Transverse colon (tissue), 4 donors: ENCODE results near the gene CLEC3B.

Experiments
- POLR2AphosphoS5 ChIP-seq, 3 donors: sonication (generic); formaldehyde crosslinking; IDR thresholded peaks; one replicate each; pipeline ENCODE4 v1.6.1; 2016; ENCODE audit warnings: antibody characterized with exemption in 3 of 3
- TF ChIP-seq, protein P1 (sequence below), 5 experiments: fragments of 200-600 bp in 3 of 5; fragments of 450-650 bp in 2 of 5; sonication (generic) in 3 of 5; IDR thresholded peaks; 1 replicate in 2 of 5; 2 replicates in 3 of 5; pipeline ENCODE4 v1.5.1; 2016 to 2017; ENCODE audit warnings: antibody characterized with exemption in 5 of 5, inconsistent platforms in 3 of 5, mild to moderate bottlenecking in 2 of 5, moderate library complexity in 1 of 5

DNA sequence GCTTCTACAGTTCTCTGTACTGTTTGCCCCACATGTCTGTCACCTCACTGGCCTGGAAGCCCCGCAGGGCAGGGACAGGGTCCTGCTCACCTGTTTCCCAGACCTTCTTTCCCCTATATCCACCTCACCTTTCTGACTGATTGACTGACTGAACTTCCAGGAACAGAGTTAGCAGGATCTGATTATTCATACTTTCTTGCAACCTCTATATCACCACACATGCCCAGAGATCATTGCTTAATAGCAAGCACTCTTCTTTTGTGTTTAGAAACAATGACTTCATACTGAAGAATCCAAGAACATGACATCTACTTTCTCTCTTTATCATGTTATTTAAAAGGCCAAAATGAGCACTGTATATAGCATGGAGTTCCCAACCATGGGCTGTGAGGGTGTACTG, 18.0 kb upstream of the CLEC3B start:
- TF ChIP-seq, protein P1, sequence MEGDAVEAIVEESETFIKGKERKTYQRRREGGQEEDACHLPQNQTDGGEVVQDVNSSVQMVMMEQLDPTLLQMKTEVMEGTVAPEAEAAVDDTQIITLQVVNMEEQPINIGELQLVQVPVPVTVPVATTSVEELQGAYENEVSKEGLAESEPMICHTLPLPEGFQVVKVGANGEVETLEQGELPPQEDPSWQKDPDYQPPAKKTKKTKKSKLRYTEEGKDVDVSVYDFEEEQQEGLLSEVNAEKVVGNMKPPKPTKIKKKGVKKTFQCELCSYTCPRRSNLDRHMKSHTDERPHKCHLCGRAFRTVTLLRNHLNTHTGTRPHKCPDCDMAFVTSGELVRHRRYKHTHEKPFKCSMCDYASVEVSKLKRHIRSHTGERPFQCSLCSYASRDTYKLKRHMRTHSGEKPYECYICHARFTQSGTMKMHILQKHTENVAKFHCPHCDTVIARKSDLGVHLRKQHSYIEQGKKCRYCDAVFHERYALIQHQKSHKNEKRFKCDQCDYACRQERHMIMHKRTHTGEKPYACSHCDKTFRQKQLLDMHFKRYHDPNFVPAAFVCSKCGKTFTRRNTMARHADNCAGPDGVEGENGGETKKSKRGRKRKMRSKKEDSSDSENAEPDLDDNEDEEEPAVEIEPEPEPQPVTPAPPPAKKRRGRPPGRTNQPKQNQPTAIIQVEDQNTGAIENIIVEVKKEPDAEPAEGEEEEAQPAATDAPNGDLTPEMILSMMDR (IDR thresholded peaks at IDR 0.05): no peak
- no peak for TF ChIP-seq POLR2AphosphoS5 (IDR thresholded peaks at IDR 0.05)
